ENCODE data around the gene BRD9.

DNA sequence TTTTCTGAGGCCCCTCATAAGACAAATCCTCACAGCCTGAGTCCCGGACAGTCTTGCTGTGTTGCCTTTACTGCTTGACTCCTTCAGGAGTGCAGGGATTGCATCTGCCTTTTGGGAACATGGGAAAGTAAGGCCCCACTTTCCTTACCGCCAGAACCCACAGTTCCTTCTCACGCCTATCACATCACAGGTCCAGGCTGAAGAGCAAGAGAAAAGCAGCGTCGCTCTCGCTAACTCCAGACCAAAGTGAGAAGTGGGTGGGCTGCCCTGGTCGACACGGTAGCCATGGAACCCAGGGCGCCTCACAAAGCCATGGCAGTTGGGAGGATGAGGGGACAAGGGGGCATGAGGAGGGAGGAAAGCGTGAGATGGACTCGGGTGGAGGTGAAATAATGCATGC is 33.9 kb downstream of the BRD9 start:
- TF ChIP-seq, protein P1, sequence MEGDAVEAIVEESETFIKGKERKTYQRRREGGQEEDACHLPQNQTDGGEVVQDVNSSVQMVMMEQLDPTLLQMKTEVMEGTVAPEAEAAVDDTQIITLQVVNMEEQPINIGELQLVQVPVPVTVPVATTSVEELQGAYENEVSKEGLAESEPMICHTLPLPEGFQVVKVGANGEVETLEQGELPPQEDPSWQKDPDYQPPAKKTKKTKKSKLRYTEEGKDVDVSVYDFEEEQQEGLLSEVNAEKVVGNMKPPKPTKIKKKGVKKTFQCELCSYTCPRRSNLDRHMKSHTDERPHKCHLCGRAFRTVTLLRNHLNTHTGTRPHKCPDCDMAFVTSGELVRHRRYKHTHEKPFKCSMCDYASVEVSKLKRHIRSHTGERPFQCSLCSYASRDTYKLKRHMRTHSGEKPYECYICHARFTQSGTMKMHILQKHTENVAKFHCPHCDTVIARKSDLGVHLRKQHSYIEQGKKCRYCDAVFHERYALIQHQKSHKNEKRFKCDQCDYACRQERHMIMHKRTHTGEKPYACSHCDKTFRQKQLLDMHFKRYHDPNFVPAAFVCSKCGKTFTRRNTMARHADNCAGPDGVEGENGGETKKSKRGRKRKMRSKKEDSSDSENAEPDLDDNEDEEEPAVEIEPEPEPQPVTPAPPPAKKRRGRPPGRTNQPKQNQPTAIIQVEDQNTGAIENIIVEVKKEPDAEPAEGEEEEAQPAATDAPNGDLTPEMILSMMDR (IDR thresholded peaks at IDR 0.05; ENCODE audit: insufficient read depth, low read depth, low read length), result no peak
- TF ChIP-seq EZH2 (IDR thresholded peaks at IDR 0.05; ENCODE audit: insufficient read depth, low read length), result no peak

All from astrocyte (in vitro differentiated cells and primary cell).